Stomach (tissue), 4 donors: ENCODE results near the gene ANKRD44.

Experiments used
- EP300 ChIP-seq: sonication (generic); formaldehyde crosslinking; IDR thresholded peaks from one replicate; pipeline ENCODE4 v1.6.1; 2017; ENCODE audit warnings: antibody characterized with exemption
- POLR2A ChIP-seq, 4 donors: fragments of 450-650 bp; IDR thresholded peaks; one replicate each; pipeline ENCODE4 v1.6.1; 2016; ENCODE audit warnings: antibody characterized with exemption in 4 of 4, control low read depth in 2 of 4, mild to moderate bottlenecking in 1 of 4, moderate library complexity in 1 of 4

GRCh38 chr2:197138506-197138905, 172.1 kb downstream of the ANKRD44 start:
- TF ChIP-seq POLR2A (IDR thresholded peaks at IDR 0.05) (no peak), EP300 (no peak)
